ENCODE data around the gene BMP7.

Gene BMP7

GRCh38 chr20:57187068-57187634 lies 79.3 kb downstream of the BMP7 start:
- DNase-seq: no peak

GRCh38 chr20:57186192-57186591 lies 80.2 kb downstream of the BMP7 start:
- DNase-seq: no peak

GRCh38 chr20:57185188-57185743 lies 81.2 kb downstream of the BMP7 start:
- no peak for DNase-seq

GRCh38 chr20:57183457-57184009 lies 82.9 kb downstream of the BMP7 start:
- no peak for DNase-seq

GRCh38 chr20:57181639-57182038 lies 84.8 kb downstream of the BMP7 start:
- DNase-seq: no peak

- DNase-seq: no peak
These were observed 85.5 kb downstream of the BMP7 start for GRCh38 chr20:57180954-57181353.

GRCh38 chr20:57180387-57180786 lies 86.1 kb downstream of the BMP7 start:
- DNase-seq: no peak

- no peak for DNase-seq
These were observed 87.2 kb downstream of the BMP7 start for GRCh38 chr20:57179265-57179664.

- no peak for DNase-seq
These were observed 87.8 kb downstream of the BMP7 start for GRCh38 chr20:57178582-57179111.

GRCh38 chr20:57177636-57178280 lies 88.7 kb downstream of the BMP7 start:
- DNase-seq: no peak

- no peak for DNase-seq
These were observed 89.6 kb downstream of the BMP7 start for GRCh38 chr20:57176842-57177241.

GRCh38 chr20:57175397-57176010 lies 90.9 kb downstream of the BMP7 start:
- DNase-seq: no peak

- DNase-seq: no peak
These were observed 91.7 kb downstream of the BMP7 start for GRCh38 chr20:57174737-57175136.

GRCh38 chr20:57173986-57174385 lies 92.5 kb downstream of the BMP7 start:
- DNase-seq: no peak

GRCh38 chr20:57173041-57173440 lies 93.4 kb downstream of the BMP7 start:
- DNase-seq: no peak

- DNase-seq: no peak
These were observed 96.1 kb downstream of the BMP7 start for GRCh38 chr20:57170343-57170742.

GRCh38 chr20:57169162-57169561 lies 97.3 kb downstream of the BMP7 start:
- no peak for DNase-seq

- no peak for DNase-seq
These were observed 98.3 kb downstream of the BMP7 start for GRCh38 chr20:57167971-57168701.

- no peak for DNase-seq
These were observed 99.2 kb downstream of the BMP7 start for GRCh38 chr20:57167292-57167655.

- DNase-seq: no peak
These were observed 99.7 kb downstream of the BMP7 start for GRCh38 chr20:57166568-57167291.

- DNase-seq: no peak
These were observed 100.9 kb downstream of the BMP7 start for GRCh38 chr20:57165427-57166004.

GRCh38 chr20:57164872-57165271 lies 101.6 kb downstream of the BMP7 start:
- no peak for DNase-seq
